ENCODE measurements around the gene ERC1.

ERC1 gene

GRCh38 chr12:1439201-1439600 lies 448.2 kb downstream of the ERC1 start:
- Histone ChIP-seq H3K4me1 (ENCODE audit: control insufficient read depth, insufficient read depth, low read length) (peaks cover 7% of the 10 kb centered on the region), H3K27me3 (ENCODE audit: control insufficient read depth, insufficient read depth, low read length) (no peaks in the 10 kb centered on the region), H3K9ac (ENCODE audit: low read length) (no peak overlapping the region), H3K27ac (ENCODE audit: low read depth, low read length) (no peak overlapping the region), H3K4me3 (ENCODE audit: low read length) (no peak overlapping the region), H3K36me3 (ENCODE audit: control insufficient read depth, insufficient read depth, low read length) (no peaks in the 10 kb centered on the region)

- Histone ChIP-seq H3K4me3 (ENCODE audit: low read length) (no peak overlapping the region), H3K36me3 (ENCODE audit: control insufficient read depth, insufficient read depth, low read length) (no peaks in the 10 kb centered on the region), H3K4me1 (ENCODE audit: control insufficient read depth, insufficient read depth, low read length) (peaks cover 7% of the 10 kb centered on the region), H3K27me3 (ENCODE audit: control insufficient read depth, insufficient read depth, low read length) (no peaks in the 10 kb centered on the region), H3K9ac (ENCODE audit: low read length) (no peak overlapping the region), H3K27ac (ENCODE audit: low read depth, low read length) (no peak overlapping the region)
Observed at GRCh38 chr12:1439687-1440086, 448.7 kb downstream of the ERC1 start.

DNA sequence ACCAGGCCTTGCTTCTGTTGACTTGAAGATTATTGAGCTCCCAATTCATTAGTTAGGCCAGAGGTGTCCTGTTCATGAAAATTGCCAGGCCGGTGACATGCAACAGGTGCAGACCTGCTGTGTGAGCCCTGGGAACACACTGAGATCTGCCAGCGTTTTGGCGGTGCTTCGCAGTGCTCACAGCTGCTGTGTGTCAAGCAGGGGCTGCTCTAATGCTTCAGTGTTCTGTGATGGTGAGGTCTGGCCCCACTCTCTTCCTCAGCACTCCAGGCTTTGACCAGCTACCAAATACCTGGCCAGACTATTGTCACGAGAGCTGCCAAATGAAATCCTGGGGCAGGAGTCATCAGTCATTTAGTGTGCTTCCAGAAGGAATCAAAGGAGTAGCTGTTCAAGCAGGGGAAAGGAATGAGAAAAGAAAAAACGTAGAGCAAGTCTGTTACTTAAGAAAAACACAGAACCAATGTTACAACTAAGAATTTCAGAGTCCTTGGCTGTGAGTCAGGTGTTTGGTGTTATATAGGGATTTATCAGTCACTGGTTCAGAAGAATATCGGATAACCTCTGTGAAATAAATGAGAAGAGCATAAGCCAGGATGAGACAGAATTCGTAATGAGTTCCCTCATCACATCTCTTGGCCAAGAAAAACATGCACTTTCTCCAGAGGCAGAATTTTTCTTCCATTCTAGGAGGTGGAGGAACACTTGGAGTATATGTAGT lies 452.6 kb downstream of the ERC1 start:
- no peaks in the 10 kb centered on the region for H3K27me3 ChIP-seq (ENCODE audit: control insufficient read depth, insufficient read depth, low read length)
- peaks cover 4% of the 10 kb centered on the region for H3K4me1 ChIP-seq (ENCODE audit: control insufficient read depth, insufficient read depth, low read length)
- no peak overlapping the region for H3K4me3 ChIP-seq (ENCODE audit: low read length)
- peak overlapping the region; percentile 77 for H3K27ac ChIP-seq (ENCODE audit: low read depth, low read length)
- H3K9ac ChIP-seq (ENCODE audit: low read length): no peak overlapping the region
- H3K36me3 ChIP-seq (ENCODE audit: control insufficient read depth, insufficient read depth, low read length): no peaks in the 10 kb centered on the region

- Histone ChIP-seq H3K27ac (ENCODE audit: low read depth, low read length) (peak overlapping the region; percentile 77), H3K9ac (ENCODE audit: low read length) (no peak overlapping the region), H3K36me3 (ENCODE audit: control insufficient read depth, insufficient read depth, low read length) (no peaks in the 10 kb centered on the region), H3K4me1 (ENCODE audit: control insufficient read depth, insufficient read depth, low read length) (peaks cover 4% of the 10 kb centered on the region), H3K27me3 (ENCODE audit: control insufficient read depth, insufficient read depth, low read length) (no peaks in the 10 kb centered on the region), H3K4me3 (ENCODE audit: low read length) (no peak overlapping the region)
Observed at GRCh38 chr12:1444142-1444516, 453.1 kb downstream of the ERC1 start.

DNA sequence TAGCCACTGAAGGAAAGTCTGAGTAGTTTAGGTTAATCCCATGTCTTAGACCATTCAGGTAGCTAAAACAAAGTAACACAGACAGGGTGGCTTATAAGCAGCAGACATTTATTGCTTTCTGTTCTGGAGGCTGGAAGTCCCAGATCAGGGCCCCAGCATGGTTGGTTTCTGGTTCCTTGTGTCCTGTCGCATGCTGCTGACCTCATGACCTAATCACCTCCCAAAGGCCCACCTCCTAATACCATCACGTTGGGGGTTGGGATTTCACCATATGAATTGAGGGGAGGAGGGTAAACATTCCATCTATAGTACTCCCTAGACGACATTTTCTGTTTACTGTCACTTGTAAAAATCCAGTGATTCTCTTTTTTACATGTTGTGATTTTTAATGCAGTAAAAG lies 454.8 kb downstream of the ERC1 start:
- Histone ChIP-seq H3K27ac (ENCODE audit: low read depth, low read length) (no peak overlapping the region), H3K36me3 (ENCODE audit: control insufficient read depth, insufficient read depth, low read length) (no peaks in the 10 kb centered on the region), H3K4me3 (ENCODE audit: low read length) (no peak overlapping the region), H3K27me3 (ENCODE audit: control insufficient read depth, insufficient read depth, low read length) (no peaks in the 10 kb centered on the region), H3K9ac (ENCODE audit: low read length) (no peak overlapping the region), H3K4me1 (ENCODE audit: control insufficient read depth, insufficient read depth, low read length) (peaks cover 4% of the 10 kb centered on the region)

DNA sequence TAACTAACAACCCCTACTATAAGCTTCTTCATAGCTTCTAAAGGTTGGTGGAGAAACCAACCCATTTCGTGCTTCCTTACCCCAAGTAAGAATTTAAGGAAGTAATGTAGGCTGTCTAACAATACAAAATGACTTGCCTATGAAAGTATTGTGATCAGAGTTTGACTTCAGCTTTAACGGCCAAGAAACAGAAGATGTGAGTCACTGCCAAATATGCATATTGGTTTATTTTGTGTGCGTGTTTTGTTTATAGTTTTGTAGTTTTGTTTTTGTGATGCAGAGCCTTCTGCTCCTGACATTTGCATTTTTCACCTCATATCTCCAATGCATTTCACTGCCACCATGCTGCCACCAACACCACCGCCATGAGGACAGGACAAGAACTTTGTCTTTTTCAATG lies 457.3 kb downstream of the ERC1 start:
- Histone ChIP-seq H3K27ac (ENCODE audit: low read depth, low read length) (no peak overlapping the region), H3K36me3 (ENCODE audit: control insufficient read depth, insufficient read depth, low read length) (no peaks in the 10 kb centered on the region), H3K9ac (ENCODE audit: low read length) (no peak overlapping the region), H3K4me3 (ENCODE audit: low read length) (no peak overlapping the region), H3K4me1 (ENCODE audit: control insufficient read depth, insufficient read depth, low read length) (peaks cover 4% of the 10 kb centered on the region), H3K27me3 (ENCODE audit: control insufficient read depth, insufficient read depth, low read length) (no peaks in the 10 kb centered on the region)

GRCh38 chr12:1453810-1454209 lies 462.8 kb downstream of the ERC1 start:
- H3K9ac ChIP-seq (ENCODE audit: low read length): no peak overlapping the region
- H3K4me3 ChIP-seq (ENCODE audit: low read length): no peak overlapping the region
- no peak overlapping the region for H3K27ac ChIP-seq (ENCODE audit: low read depth, low read length)
- peaks cover 3% of the 10 kb centered on the region for H3K36me3 ChIP-seq (ENCODE audit: control insufficient read depth, insufficient read depth, low read length)
- no peaks in the 10 kb centered on the region for H3K4me1 ChIP-seq (ENCODE audit: control insufficient read depth, insufficient read depth, low read length)
- H3K27me3 ChIP-seq (ENCODE audit: control insufficient read depth, insufficient read depth, low read length): no peaks in the 10 kb centered on the region

DNA sequence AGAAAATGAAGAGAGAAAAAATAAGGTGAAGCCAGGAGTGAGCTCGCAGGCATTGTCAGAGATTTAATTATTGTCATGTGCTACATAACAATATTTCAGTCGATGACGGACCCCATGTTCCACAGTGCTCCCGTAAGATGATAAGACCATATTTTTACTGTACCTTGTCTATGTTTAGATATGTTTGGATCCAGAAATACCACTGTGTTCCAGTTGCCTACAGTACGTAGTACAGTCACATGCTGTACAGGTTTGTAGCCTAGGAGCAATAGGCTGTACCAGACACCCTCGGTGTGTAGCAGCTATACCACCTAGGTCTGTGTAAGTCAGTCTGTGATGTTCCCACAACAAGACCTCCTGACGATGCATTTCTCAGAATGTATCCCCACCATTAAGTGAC lies 465.9 kb downstream of the ERC1 start:
- H3K27me3 ChIP-seq (ENCODE audit: control insufficient read depth, insufficient read depth, low read length): no peaks in the 10 kb centered on the region
- no peak overlapping the region for H3K27ac ChIP-seq (ENCODE audit: low read depth, low read length)
- no peak overlapping the region for H3K4me3 ChIP-seq (ENCODE audit: low read length)
- H3K4me1 ChIP-seq (ENCODE audit: control insufficient read depth, insufficient read depth, low read length): no peaks in the 10 kb centered on the region
- H3K9ac ChIP-seq (ENCODE audit: low read length): no peak overlapping the region
- peaks cover 3% of the 10 kb centered on the region for H3K36me3 ChIP-seq (ENCODE audit: control insufficient read depth, insufficient read depth, low read length)

GRCh38 chr12:1457901-1458300 lies 466.9 kb downstream of the ERC1 start:
- H3K4me1 ChIP-seq (ENCODE audit: control insufficient read depth, insufficient read depth, low read length): no peaks in the 10 kb centered on the region
- no peak overlapping the region for H3K9ac ChIP-seq (ENCODE audit: low read length)
- H3K4me3 ChIP-seq (ENCODE audit: low read length): no peak overlapping the region
- no peak overlapping the region for H3K27ac ChIP-seq (ENCODE audit: low read depth, low read length)
- peaks cover 3% of the 10 kb centered on the region for H3K36me3 ChIP-seq (ENCODE audit: control insufficient read depth, insufficient read depth, low read length)
- no peaks in the 10 kb centered on the region for H3K27me3 ChIP-seq (ENCODE audit: control insufficient read depth, insufficient read depth, low read length)

- H3K9ac ChIP-seq (ENCODE audit: low read length): no peak overlapping the region
- H3K27me3 ChIP-seq (ENCODE audit: control insufficient read depth, insufficient read depth, low read length): no peaks in the 10 kb centered on the region
- H3K4me3 ChIP-seq (ENCODE audit: low read length): no peak overlapping the region
- H3K27ac ChIP-seq (ENCODE audit: low read depth, low read length): no peak overlapping the region
- no peaks in the 10 kb centered on the region for H3K4me1 ChIP-seq (ENCODE audit: control insufficient read depth, insufficient read depth, low read length)
- peaks cover 3% of the 10 kb centered on the region for H3K36me3 ChIP-seq (ENCODE audit: control insufficient read depth, insufficient read depth, low read length)
Observed at GRCh38 chr12:1459339-1459738, 468.3 kb downstream of the ERC1 start.

GRCh38 chr12:1463073-1463905 lies 472.3 kb downstream of the ERC1 start:
- Histone ChIP-seq H3K36me3 (ENCODE audit: control insufficient read depth, insufficient read depth, low read length) (no peaks in the 10 kb centered on the region), H3K4me1 (ENCODE audit: control insufficient read depth, insufficient read depth, low read length) (no peaks in the 10 kb centered on the region), H3K27me3 (ENCODE audit: control insufficient read depth, insufficient read depth, low read length) (no peaks in the 10 kb centered on the region), H3K27ac (ENCODE audit: low read depth, low read length) (no peak overlapping the region), H3K9ac (ENCODE audit: low read length) (no peak overlapping the region), H3K4me3 (ENCODE audit: low read length) (no peak overlapping the region)

GRCh38 chr12:1464925-1465324 lies 473.9 kb downstream of the ERC1 start:
- H3K9ac ChIP-seq (ENCODE audit: low read length): no peak overlapping the region
- H3K4me1 ChIP-seq (ENCODE audit: control insufficient read depth, insufficient read depth, low read length): no peaks in the 10 kb centered on the region

GRCh38 chr12:1465990-1466389 lies 475.0 kb downstream of the ERC1 start:
- no peak overlapping the region for H3K27ac ChIP-seq (ENCODE audit: low read depth, low read length)
- H3K27me3 ChIP-seq (ENCODE audit: control insufficient read depth, insufficient read depth, low read length): no peaks in the 10 kb centered on the region
- H3K9ac ChIP-seq (ENCODE audit: low read length): no peak overlapping the region
- no peaks in the 10 kb centered on the region for H3K36me3 ChIP-seq (ENCODE audit: control insufficient read depth, insufficient read depth, low read length)
- no peak overlapping the region for H3K4me3 ChIP-seq (ENCODE audit: low read length)
- no peaks in the 10 kb centered on the region for H3K4me1 ChIP-seq (ENCODE audit: control insufficient read depth, insufficient read depth, low read length)

More at GRCh38 chr12:1464925-1465324, 473.9 kb downstream of the ERC1 start:
- Histone ChIP-seq H3K27ac (ENCODE audit: low read depth, low read length) (no peak overlapping the region), H3K36me3 (ENCODE audit: control insufficient read depth, insufficient read depth, low read length) (no peaks in the 10 kb centered on the region), H3K4me3 (ENCODE audit: low read length) (no peak overlapping the region), H3K27me3 (ENCODE audit: control insufficient read depth, insufficient read depth, low read length) (no peaks in the 10 kb centered on the region)
